HG02852 (cell line): Measurements from ENCODE around the gene ZNF608.

ENCODE experiments used
- ATAC-seq: cut with Tn5 transposase; IDR thresholded peaks from one replicate; pipeline ENCODE4 v1.9.1; 2021; ENCODE audit warnings: mild to moderate bottlenecking, moderate library complexity; ENCODE audit not compliant: unreplicated experiment

Gene ZNF608

DNA sequence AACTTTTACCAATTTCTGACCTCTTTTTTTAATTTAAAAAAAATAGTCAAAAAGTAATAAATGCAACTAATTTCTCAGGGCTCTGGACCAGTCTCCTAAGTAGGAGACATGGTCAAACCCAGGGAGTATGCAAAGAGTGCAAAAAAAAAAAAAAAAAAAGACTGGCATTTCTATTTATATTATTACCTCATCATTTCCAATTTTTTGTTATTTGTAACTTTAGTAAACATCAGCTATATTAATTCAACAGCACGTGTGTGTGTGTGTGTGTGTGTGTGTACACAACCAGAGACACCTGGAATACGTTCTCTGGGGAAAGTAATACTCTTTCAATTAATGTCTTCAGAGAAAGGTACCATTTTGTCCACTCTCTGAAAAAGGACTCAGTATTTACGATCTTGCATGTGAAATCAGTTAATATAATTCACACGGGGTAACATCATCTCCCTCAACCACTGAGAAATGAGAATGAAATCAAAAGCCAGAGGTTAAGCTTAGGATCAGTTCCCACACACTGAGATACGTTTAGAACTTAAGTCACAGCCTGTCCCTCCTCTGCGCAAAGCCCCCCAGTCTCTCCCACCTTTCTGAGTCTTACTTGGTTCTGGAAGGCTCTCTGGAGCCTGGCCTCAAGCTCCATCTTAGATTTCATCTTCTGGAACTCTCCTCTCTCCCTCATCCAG is 21.9 kb downstream of the ZNF608 start:
- peak; percentile 27 for ATAC-seq

- no peak for ATAC-seq
These were observed 25.2 kb downstream of the ZNF608 start for GRCh38 chr5:124721229-124721735.

GRCh38 chr5:124720593-124720992 is 25.8 kb downstream of the ZNF608 start:
- ATAC-seq: no peak

DNA sequence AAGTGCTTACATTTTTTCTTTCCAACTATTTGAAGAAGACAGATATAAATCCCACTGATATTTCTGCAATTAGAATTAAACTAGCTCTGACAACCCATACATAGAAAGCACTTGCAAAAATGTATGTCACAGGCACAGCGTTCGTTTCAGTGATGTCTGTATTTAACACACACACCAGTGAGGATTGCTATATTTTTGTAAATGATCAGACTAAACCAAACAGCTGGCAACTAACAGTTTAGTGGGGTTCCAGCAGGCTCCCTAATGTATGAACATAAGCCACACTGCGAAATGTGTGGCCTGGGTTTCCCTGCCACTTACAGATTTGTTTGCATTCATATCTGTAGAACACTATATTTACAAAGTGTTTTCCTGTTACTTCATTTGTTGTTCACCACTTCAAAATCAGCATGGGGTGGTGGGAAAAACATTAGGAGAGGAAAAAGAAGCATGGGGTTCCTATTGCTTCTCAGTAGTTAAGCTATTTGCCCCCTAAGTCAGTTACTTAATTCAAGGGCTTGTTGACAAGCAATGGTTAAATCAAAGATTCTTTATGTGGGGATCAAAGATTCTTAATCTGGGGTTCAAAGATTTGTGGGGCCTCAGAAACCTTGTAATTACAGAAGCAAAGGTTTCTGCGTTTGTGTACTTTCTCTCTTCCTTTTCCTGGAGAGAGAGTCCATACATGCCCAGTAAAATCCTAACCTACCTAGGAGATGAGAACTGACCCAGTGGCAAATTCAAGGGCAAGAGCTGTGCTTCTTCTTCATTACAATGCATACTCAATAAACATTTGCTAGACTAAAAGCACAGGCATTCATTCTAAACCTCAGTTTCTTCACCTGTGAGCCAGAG is 27.1 kb downstream of the ZNF608 start:
- ATAC-seq: no peak

DNA sequence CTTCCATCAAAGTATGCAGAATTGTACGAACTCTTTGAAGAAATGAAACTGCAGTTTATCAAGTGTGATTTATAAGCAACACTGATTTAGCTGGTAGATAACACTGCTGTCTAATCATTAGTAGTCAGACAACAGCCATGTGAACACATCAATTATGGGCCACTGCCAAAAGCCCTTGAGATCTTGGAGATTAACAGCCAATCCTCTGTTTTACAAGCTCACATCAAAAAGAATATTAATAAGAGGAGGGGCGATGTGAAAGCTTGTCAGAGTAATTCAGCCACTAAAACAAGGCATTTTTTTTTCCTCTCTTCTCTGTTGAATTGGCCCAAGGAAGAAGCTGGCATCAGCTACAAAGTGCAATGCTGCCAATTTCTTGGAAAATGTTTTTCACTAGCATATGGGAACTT is 28.1 kb downstream of the ZNF608 start:
- no peak for ATAC-seq

DNA sequence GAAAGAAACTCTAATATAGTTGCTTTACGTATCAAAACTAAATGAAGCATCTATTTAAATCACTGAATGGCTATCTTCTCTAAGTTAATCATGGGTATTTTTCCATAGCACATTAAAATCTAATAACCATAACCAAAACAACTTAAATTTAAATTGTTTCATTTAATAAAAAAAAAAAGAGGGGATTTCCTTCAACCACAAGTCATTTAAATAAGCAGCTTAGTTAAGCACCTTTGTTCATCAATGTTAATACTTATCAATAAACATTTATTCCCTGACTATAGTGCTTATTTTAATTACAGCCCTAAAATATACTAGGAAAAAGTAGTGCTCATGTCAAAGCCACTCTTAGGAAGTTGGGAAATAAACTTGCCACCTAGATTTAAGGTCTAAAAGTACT is 30.3 kb downstream of the ZNF608 start:
- no peak for ATAC-seq

- ATAC-seq: no peak
These were observed 31.5 kb downstream of the ZNF608 start for GRCh38 chr5:124714910-124715309.

DNA sequence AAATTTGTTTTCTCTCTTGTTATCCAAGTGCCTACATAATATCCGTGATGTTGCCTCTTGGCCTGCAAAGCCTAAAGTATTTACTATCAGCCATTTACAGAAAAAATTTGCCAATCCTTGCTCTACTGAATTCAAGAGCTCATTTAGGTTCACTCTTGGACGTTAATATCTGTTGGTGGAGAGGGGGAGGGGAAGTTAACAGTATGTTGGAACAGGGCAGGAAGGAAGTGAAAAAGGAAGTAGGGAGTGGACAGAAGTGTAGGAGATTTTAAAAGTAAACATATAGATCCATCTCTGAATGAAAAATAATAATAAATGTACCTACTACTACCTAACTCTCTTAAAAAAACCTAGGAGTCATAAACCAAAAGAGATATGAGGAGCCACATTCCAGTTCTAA is 32.8 kb downstream of the ZNF608 start:
- no peak for ATAC-seq

- ATAC-seq: no peak
These were observed 33.6 kb downstream of the ZNF608 start for GRCh38 chr5:124712731-124713305.

DNA sequence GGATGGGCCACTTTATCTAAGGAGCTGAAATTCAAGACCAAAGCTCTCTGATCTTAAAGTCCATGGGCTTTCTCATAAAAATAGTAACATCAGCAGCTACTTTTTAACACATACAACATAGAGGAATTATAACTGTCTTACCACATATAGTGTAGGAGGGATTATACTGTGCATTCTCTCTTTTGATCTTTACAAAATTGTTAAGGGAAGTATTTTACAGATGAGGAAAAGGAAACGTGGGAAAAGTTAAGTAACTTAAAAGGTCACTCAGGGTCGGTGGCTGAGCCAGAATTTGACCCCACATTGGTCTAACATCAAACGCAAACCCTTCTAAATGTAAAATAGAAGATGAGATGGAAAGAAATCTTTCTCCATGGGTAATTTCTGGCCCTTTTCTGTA is 38.4 kb downstream of the ZNF608 start:
- no peak for ATAC-seq

DNA sequence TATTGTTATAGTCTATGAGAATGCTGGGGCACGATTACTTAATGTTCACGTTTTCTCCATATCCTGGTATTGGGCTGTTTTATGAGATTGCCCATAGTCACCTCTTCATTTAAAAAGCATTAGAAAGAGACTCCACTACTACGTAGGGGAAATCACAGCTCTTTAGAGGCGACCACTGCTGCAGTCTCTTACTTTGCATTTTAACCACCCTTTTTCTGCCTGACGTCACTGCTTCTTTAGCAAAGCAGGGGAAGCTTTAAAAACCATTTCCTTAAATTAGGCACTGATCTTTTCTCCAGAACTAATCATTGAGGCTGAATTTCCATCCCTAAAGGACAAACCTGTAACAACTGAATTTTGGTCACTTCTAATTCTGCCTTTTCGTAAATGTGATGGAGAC is 38.9 kb downstream of the ZNF608 start:
- no peak for ATAC-seq

GRCh38 chr5:124706729-124707361 is 39.6 kb downstream of the ZNF608 start:
- no peak for ATAC-seq

DNA sequence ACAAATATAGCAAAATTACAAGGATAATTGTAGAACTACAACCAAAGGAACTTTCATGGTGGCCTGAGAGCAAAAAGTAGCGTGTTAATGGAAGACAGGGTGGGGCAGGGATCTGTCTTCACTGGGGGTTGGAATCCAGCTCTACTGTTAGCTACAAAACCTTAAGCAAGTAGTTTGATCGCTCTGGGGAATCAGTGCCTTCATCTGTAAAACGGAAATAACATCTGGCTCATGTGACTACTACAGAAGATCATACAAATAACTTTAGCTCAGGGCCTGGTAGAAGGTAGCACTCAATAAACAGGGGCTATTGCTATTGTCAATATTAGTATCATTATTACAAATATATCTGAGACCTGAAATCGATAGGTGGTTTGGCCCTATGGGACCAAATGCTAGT is 40.4 kb downstream of the ZNF608 start:
- no peak for ATAC-seq

- ATAC-seq: no peak
These were observed 40.9 kb downstream of the ZNF608 start for GRCh38 chr5:124705577-124705976.

DNA sequence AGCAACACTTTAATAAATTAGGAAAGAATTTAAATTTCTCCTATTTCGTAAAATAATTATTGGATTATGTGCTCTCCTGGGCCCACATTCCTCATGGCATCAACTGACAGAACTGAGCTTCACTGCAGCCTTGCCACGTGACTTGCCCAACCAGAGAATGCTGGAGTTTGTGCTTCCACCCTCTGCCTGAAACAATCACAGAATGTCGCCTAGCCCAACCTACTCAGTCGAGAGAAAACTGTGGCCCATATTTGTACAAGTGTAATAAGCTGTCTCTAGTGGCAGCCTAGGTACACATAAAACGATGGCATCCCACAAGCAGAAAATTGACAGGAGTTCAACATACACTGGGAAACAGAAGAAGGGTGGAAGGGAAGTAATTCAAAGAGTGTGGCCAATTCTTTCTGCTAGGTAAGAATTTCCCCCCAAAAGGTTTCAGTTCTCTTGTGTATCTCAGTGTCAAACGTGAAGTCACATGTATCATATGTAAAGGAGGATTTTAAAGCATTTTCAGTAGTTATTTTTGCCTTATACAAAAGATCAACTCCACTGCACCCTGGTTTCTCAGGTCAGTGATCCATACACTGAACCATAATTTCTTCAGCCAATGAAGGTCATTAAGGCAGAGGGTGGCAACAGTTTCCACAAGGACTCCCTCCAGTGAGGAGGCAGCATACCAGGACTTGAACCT is 41.7 kb downstream of the ZNF608 start:
- peak; percentile 69 for ATAC-seq

GRCh38 chr5:124703995-124704394 is 42.4 kb downstream of the ZNF608 start:
- no peak for ATAC-seq

DNA sequence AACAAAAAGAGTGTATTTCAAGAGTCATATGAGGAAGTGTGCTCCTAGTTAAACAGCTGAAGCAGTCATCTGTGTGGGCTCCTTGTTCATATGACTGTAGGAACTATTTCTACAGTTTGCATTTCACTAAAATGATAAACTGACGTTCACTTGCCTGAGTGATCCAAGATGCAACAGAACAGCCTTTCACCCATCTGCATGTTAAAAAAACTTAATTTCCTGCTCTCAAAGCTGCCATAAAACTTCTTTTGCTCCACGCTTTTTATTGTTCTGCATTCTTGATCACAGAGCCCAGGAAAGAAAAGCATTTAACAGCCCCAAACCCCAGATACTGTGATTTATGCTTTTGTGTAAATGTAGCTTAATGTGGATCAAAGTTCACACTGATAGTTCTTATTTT is 43.9 kb downstream of the ZNF608 start:
- peak; percentile 44 for ATAC-seq

DNA sequence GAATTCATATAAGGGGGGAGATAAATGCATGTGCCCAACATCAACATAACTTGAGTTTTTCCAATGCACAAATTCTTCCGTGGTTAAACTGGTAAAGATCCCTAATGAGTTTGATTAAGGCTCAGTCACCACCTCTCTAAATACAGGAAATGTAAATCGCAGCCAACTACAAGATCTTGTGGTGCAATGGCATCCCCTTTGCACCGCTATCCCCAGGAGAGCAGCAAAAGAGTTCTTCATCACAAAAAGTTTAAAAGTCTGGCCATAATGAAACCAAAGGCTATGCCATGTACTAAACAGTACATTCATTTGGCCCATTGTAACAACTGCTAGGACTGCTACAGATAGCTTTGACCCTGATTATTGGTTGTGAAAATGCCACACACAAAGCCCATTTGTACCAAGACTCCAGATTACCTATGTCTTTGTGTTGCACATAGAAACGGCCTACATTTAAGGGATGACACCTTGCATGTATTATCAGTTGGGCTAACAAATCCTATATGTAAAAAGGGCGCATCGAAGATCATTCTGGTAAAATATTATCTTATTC is 44.5 kb downstream of the ZNF608 start:
- no peak for ATAC-seq

- no peak for ATAC-seq
These were observed 45.4 kb downstream of the ZNF608 start for GRCh38 chr5:124701016-124701415.

- ATAC-seq: no peak
These were observed 46.1 kb downstream of the ZNF608 start for GRCh38 chr5:124700333-124700732.
